Effector memory CD4-positive, alpha-beta T cell (primary cell): Measurements from ENCODE around the gene DDX6.

Source experiments
- DNase-seq, 3 donors: peaks; one replicate each; pipeline ENCODE4 v3.0.0-alpha.2; 2020
- H3K27ac ChIP-seq: 2 replicates; pipeline ENCODE4 v1.7.0; 2013; ENCODE audit warnings: mild to moderate bottlenecking, low read length, moderate library complexity; ENCODE audit not compliant: insufficient read depth, poor library complexity, severe bottlenecking
- H3K27me3 ChIP-seq: replicated peaks from 2 replicates; pipeline ENCODE4 v1.7.0; 2013; ENCODE audit warnings: mild to moderate bottlenecking, low read length; ENCODE audit not compliant: insufficient read depth, control insufficient read depth, poor library complexity, severe bottlenecking
- H3K36me3 ChIP-seq: 2 replicates; pipeline ENCODE4 v1.7.0; 2013; ENCODE audit warnings: mild to moderate bottlenecking, low read length, moderate library complexity; ENCODE audit not compliant: control insufficient read depth, insufficient read depth
- H3K4me1 ChIP-seq: 2 replicates; pipeline ENCODE4 v1.7.0; 2013; ENCODE audit warnings: low read length, mild to moderate bottlenecking; ENCODE audit not compliant: control insufficient read depth, insufficient read depth, poor library complexity, severe bottlenecking
- H3K4me3 ChIP-seq: 2 replicates; pipeline ENCODE4 v1.7.0; 2013; ENCODE audit warnings: low read length, low read depth, mild to moderate bottlenecking; ENCODE audit not compliant: insufficient read depth, poor library complexity, severe bottlenecking
- H3K9me3 ChIP-seq: 2 replicates; pipeline ENCODE4 v1.7.0; 2013; ENCODE audit warnings: mild to moderate bottlenecking, low read length, moderate library complexity; ENCODE audit not compliant: control insufficient read depth

Gene DDX6

DNA sequence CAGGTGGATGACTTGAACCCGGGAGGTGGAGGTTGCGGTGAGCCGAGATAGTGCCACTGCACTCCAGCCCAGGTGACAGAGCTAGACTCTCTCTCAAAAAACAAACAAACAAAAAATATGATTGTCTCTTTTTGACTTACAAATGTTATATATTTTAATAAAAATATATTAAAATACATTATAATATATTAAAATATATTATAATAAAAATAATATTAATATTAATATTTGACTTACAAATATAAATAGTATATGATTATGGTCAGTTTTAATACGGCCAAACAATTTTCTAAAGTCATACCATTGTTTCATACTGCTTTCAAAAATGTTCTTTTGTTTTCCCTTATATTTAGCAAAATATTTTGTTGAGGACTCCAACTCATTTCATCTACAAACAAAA lies 27.2 kb upstream of the DDX6 start:
- H3K4me3 ChIP-seq, result no peak overlapping the region

DNA sequence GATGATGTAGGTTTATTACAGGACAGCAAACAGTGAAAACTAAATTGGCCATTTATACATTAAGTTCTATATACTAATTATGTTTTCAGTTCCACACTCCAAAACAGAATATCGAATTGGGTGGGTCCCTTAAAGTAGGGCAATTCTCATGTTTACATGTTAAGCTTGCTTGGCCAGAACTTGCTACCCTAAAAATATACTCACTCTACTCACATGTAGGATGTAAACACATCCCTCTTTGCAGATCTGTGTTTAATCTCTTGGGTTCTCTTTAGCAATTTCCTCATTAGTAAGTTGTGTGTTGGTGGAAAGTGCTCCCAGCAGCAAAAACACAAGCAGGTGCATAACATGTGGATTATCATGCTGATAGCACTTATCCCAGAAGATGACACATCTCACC lies 22.6 kb upstream of the DDX6 start:
- H3K9me3 ChIP-seq, result no peaks in the 10 kb centered on the region
- no peak overlapping the region for H3K27ac ChIP-seq
- no peaks in the 10 kb centered on the region for H3K27me3 ChIP-seq
- no peaks in the 10 kb centered on the region for H3K36me3 ChIP-seq
- no peak overlapping the region for H3K4me3 ChIP-seq
- H3K4me1 ChIP-seq, result no peaks in the 10 kb centered on the region
- no peak for DNase-seq

More for the DNA sequence above, 27.2 kb upstream of the DDX6 start:
- Histone ChIP-seq H3K4me1 (peaks cover 6% of the 10 kb centered on the region), H3K27me3 (no peaks in the 10 kb centered on the region), H3K27ac (no peak overlapping the region), H3K36me3 (no peaks in the 10 kb centered on the region), H3K9me3 (no peaks in the 10 kb centered on the region)
- DNase-seq, result no peak

DNA sequence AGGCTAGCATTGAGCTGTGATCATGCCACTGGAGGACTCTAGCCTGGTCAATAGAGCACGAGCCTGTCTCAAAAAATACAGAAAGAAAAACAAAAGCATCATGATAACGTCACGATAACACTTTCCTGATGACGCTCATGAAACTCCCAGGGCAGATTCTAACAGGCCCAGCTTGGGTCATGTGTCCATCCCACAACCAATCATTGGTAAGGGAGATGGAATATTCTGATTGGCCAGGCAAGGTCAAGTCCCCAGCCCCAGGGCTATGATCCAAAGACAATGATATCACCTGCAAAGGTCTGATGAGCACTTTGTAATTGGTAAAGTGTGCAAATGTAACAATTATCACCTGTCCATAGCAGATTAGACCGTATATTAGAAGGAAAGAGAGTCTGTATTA lies 21.5 kb upstream of the DDX6 start:
- Histone ChIP-seq H3K4me3 (no peak overlapping the region), H3K27ac (no peak overlapping the region), H3K9me3 (no peaks in the 10 kb centered on the region), H3K27me3 (no peaks in the 10 kb centered on the region), H3K4me1 (no peaks in the 10 kb centered on the region), H3K36me3 (no peaks in the 10 kb centered on the region)
- no peak for DNase-seq

DNA sequence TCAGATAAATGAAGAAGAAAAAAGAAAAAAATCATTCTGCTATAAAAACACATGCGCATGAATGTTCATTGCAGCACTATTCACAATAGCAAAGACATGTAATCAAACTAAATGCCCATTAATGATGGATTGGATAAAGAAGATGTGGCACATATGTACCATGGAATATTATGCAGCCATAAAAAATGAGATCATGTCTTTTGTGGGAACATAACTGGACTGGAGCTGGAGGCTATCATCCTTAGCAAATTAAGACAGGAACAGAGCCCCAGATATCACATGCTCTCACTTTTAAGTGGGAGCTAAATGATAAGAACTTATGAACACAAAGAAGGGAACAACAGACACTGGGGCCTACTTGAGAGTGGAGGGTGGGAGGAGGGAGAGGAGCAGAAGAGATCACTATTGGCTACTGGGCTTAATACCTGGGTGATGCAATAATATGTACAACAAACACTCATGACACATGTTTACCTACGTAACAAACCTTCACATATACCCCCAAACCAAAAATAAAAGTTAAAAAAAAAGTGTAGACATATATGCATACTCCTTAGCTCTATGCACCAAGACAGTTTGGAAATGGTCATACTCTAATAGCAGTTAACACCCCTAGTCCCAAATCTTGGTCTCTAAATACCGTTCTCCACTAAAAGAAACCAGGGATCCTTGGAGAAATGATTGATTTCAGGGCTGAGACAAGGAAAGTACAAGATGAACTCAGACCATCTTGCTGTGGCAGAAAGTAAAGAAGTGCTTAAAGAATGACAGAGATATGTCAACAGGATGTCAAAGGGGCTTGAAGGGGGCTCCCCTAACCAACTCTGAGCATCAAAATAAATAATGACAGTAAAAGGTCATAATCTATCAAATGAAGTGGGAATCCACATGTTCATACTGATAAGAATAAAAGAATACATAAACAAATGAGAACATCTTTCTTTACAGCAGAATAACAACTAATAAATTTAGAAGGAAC lies 17.1 kb upstream of the DDX6 start:
- Histone ChIP-seq H3K4me1 (no peaks in the 10 kb centered on the region), H3K36me3 (no peaks in the 10 kb centered on the region), H3K27me3 (no peaks in the 10 kb centered on the region), H3K9me3 (no peaks in the 10 kb centered on the region), H3K4me3 (no peak overlapping the region), H3K27ac (no peak overlapping the region)
- DNase-seq, result no peak

DNA sequence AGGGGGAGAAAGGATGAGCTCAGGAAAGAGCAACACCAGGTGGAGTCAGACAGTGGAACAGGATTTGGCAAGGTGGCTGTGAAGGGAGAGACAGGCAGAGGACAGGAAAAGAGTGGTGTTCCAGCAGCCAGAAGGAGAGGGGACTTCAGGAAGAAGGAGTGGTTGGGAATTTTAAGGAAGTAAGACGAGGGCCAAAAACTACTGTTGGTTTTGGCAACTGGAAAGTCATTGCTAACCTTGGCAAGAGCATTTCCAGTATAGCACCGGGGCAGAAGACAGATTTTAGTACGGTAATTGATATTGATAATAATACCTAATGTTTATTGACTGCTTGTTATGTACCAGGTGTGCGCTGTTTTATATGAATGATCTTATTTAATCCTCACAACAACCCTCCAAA lies 15.4 kb upstream of the DDX6 start:
- H3K27ac ChIP-seq, result no peak overlapping the region
- H3K4me3 ChIP-seq, result no peak overlapping the region
- H3K4me1 ChIP-seq, result no peaks in the 10 kb centered on the region
- no peaks in the 10 kb centered on the region for H3K27me3 ChIP-seq
- no peaks in the 10 kb centered on the region for H3K9me3 ChIP-seq
- no peaks in the 10 kb centered on the region for H3K36me3 ChIP-seq
- DNase-seq, result no peak

DNA sequence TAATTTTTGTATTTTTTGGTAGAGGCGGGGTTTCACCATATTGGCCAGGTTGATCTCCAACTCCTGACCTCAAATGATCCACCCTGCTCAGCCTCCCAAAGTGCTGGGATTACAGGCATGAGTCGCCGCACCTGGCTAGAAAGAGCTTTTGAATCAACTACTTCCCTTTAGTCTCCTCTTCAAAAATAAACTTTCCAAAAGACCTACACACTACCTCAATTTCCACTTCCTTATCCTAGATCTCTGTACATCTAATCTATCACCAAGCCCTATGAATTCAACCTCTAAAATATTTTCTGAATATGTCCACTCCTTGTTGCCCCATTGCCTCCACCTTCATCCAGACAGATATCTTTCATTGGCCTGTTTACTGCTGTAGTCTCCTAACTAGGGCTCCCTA lies 13.1 kb upstream of the DDX6 start:
- Histone ChIP-seq H3K9me3 (no peaks in the 10 kb centered on the region), H3K27ac (no peak overlapping the region), H3K4me3 (no peak overlapping the region), H3K4me1 (no peaks in the 10 kb centered on the region), H3K36me3 (no peaks in the 10 kb centered on the region), H3K27me3 (no peaks in the 10 kb centered on the region)
- no peak for DNase-seq

DNA sequence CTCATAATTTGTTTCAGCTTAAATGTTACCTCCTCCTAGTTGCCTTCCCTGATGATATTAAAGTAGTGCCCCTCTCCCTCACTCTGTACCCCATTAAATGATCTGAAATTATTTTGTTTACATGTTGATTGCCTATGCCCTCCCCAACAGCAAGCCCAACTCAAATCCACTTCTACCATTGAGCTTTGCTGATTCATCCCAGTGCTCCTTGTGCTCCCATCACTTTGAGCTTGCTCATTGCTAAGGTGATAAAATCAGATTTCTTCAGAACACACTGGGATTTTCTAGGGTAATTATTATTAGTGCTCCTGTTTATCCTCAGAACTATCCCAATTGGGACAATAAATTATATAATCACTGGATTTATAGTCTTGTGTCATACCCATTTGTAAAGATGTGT lies 8.4 kb upstream of the DDX6 start:
- Histone ChIP-seq H3K27ac (no peak overlapping the region), H3K27me3 (no peaks in the 10 kb centered on the region), H3K36me3 (no peaks in the 10 kb centered on the region), H3K9me3 (no peaks in the 10 kb centered on the region), H3K4me3 (no peak overlapping the region), H3K4me1 (no peaks in the 10 kb centered on the region)
- no peak for DNase-seq

DNA sequence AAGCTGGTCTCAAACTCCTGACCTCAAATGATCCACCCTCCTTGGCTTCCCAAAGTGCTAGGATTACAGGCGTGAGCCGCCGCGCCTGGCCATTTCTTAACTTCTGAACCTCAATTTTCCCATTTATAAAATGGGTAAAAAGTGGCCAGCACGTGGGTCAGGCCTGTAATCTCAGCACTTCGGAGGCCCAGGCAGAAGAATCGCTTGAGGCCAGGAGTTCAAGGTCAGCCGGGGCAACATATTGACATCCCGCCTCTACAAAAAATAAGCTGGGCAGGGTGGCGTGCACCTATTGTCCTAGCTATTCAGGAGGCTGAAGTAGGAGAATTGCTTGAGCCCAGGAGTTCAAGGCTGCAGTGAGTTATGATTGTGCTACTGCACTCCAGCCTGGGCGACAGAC lies 6.5 kb upstream of the DDX6 start:
- Histone ChIP-seq H3K27ac (no peak overlapping the region), H3K36me3 (no peaks in the 10 kb centered on the region), H3K9me3 (no peaks in the 10 kb centered on the region), H3K4me1 (peaks cover 2% of the 10 kb centered on the region), H3K27me3 (no peaks in the 10 kb centered on the region), H3K4me3 (no peak overlapping the region)
- DNase-seq, result no peak

DNA sequence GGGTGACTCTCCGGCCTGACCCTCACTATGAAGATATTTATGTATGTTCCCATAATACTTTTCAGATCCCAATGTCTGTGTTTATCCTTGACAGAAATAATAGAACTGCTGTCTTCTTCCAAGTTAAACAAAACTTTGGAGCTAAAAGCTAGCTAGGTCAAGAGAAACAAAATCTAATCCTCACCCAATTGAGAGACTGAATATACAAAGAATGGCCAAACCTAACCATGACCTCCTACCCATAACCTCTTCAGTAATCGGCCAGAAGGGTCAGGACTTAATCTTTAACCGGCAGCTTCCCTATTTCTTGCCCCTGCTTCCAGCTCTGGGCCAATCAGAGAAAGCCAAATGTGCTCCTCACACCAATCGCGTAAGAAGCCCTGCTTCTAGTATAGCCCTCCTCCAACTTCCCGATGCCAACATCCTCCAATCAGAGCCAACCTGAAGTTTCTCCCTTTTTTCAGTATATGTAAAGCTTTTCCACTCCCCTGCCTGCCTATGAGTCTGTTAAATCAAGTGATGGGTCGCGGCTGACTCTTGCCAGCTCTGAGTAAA lies 1.7 kb upstream of the DDX6 start:
- H3K27ac ChIP-seq, result peak overlapping the region; percentile 99

DNA sequence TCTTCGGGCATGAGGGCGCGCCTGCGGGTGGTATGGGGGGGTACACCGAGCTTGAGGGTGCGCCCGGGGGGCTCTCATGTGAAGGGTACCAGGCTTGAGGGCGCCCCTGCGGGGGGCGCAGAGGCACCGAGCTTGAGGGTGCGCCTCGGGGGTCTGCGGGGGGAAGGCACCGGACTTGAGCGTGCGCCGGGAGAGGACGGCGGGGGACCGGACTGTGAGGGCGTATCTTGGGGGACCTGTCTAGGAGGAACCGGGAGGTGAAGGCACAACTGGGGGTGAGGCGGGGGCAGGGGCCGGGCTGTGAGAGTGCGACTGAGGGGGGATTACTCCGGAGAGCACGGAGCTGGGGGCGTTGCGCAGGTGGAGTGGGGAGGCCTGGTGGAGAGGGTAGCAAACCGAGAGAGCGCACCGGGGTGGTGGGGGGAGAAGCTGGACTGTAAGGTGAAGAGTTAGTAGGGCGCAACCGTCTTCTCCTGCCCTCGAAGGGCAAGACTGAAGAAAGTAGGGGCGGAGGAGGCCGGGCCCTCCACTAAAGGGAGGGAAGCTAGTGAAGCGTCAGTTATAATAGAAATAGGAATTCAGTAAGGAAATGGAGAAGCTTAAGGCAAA lies 1.1 kb upstream of the DDX6 start:
- H3K27me3 ChIP-seq, result no peaks in the 10 kb centered on the region
- H3K4me1 ChIP-seq, result peaks cover 10% of the 10 kb centered on the region
- peak; percentile 6 to 13 (median 8) for DNase-seq
- H3K36me3 ChIP-seq, result no peaks in the 10 kb centered on the region
- peak overlapping the region; percentile 99 for H3K27ac ChIP-seq
- no peaks in the 10 kb centered on the region for H3K9me3 ChIP-seq
- peak overlapping the region; percentile 97 for H3K4me3 ChIP-seq

More for the DNA sequence above, 1.7 kb upstream of the DDX6 start:
- DNase-seq, result peak; percentile 49 to 69 (median 54)
- peak overlapping the region; percentile 97 for H3K4me3 ChIP-seq
- H3K27me3 ChIP-seq, result no peaks in the 10 kb centered on the region
- H3K9me3 ChIP-seq, result no peaks in the 10 kb centered on the region
- no peaks in the 10 kb centered on the region for H3K36me3 ChIP-seq
- peaks cover 10% of the 10 kb centered on the region for H3K4me1 ChIP-seq
